Inferior parietal cortex (tissue), 1 donor: ENCODE results near the gene TLN1.

Experiments used
- DNase-seq: peaks from one replicate; pipeline ENCODE4 v3.0.0-alpha.2; 2016; ENCODE audit errors: extremely low spot score

The TLN1 gene, protein sequence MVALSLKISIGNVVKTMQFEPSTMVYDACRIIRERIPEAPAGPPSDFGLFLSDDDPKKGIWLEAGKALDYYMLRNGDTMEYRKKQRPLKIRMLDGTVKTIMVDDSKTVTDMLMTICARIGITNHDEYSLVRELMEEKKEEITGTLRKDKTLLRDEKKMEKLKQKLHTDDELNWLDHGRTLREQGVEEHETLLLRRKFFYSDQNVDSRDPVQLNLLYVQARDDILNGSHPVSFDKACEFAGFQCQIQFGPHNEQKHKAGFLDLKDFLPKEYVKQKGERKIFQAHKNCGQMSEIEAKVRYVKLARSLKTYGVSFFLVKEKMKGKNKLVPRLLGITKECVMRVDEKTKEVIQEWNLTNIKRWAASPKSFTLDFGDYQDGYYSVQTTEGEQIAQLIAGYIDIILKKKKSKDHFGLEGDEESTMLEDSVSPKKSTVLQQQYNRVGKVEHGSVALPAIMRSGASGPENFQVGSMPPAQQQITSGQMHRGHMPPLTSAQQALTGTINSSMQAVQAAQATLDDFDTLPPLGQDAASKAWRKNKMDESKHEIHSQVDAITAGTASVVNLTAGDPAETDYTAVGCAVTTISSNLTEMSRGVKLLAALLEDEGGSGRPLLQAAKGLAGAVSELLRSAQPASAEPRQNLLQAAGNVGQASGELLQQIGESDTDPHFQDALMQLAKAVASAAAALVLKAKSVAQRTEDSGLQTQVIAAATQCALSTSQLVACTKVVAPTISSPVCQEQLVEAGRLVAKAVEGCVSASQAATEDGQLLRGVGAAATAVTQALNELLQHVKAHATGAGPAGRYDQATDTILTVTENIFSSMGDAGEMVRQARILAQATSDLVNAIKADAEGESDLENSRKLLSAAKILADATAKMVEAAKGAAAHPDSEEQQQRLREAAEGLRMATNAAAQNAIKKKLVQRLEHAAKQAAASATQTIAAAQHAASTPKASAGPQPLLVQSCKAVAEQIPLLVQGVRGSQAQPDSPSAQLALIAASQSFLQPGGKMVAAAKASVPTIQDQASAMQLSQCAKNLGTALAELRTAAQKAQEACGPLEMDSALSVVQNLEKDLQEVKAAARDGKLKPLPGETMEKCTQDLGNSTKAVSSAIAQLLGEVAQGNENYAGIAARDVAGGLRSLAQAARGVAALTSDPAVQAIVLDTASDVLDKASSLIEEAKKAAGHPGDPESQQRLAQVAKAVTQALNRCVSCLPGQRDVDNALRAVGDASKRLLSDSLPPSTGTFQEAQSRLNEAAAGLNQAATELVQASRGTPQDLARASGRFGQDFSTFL (N-terminal part only)

DNA sequence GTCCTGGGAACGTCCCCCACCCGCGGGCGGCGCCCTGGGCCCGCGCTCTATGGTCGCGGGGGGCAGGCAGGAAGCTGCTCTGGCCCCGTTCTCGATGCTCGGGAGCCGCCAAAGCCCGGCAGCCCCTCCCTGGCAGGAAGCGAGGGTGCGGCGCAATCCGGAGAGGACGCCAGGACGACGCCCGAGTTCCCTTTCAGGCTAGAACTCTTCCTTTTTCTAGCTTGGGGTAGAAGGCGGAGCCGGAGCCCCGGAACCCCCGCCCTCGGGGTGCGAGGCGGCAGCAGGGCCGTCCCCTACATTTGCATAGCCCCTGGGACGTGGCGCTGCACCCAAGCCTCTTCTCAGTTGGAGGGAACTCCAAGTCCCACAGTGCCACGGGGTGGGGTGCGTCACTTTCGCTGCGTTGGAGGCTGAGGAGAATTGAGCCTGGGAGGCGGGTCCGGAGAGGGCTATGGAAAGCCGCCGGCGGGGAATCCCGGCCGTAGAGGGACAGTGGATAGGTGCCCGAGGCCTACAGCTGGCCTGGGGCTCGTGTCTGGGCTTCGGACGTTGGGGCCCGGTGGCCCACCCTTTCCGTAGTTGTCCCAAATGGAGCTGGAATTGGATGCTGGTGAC is at the start of gene TLN1, which contains the start of gene CREB3:
TSS of gene TLN1 (minus strand) at position 11 of the 615 bp plus-strand sequence. CDS start 6,501 bp downstream, outside the sequence.
TSS of gene CREB3 (plus strand) at position 482 of the 615 bp plus-strand sequence. CDS start at position 589, 107 bp downstream.
- peak; percentile 95 for DNase-seq

DNA sequence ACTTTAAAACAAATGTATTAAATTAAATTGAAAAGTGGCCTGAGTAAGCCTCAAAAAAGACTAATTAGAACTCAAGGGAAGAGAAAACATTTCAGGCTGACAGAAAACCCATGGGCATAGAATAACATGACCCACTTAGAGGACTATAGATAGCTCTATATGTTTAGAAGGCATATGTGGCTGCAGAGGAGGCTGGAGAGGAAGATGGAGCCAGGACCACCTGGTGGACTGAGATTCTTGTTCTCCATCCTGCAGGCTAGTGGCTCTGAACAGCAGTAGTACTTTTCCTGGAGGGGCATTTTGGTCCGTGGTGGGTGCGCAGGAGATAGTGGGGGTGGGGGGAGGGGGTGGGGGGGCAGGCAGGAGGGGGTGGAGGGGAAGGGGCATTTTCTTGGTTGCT is 49.1 kb upstream of the TLN1 start:
- no peak for DNase-seq

- no peak for DNase-seq
Measured at GRCh38 chr9:35778496-35778895, 46.5 kb upstream of the TLN1 start.

DNA sequence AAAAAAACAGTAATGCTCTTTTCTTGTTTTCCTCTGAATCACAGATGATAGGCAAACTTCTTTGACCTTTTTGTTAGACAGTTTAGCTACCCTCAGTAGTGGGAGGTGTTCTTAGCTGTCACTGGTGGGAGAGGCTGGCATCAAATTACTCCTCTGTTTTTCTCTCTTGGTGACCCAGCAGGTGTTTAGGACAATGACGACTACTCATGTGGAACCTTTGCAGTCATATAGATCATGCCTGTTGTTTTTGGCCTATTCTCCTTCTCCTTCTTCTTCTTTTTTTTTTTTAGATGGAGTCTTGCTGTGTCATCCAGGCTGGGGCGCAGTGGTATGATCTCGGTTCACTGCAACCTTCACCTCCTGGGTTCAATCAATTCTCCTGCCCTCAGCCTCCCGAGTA is 44.0 kb upstream of the TLN1 start:
- no peak for DNase-seq

DNA sequence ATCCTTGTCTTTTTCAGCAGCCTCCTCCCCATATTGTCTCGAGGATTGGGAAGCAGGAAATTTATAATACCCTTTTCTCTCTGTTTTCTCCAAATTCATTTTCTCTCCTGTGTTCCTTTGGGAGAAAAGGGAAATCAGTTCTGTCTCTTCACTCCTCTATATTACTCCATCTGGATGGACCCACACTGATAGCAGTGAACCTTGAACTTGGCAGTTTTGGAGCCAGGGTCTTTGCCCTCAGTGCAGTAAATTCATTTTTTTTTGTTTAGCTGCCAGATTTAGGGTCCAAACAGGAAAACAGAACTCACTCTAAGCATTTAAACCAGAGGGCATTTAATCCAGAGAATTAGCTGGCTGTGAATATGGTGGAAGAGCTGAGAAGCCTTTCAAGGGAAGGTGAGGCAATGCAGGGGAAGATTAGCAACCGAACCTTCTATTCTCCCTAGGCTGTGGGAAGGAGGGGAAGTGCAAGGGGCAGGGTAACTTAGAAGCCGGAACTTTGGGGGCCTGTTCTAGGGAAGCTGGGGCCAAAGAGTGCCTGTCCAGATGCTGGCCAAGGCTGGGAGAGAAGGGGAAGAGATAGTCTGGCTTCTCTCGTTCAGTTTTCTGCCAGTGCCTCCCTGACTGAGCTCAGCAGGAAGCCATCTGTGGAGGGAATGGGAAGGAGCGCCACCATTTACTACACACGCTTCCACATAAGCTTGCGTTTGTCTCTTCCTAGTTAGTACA is 43.1 kb upstream of the TLN1 start:
- DNase-seq = no peak

- DNase-seq = no peak
Measured at GRCh38 chr9:35771943-35772342, 39.9 kb upstream of the TLN1 start.

GRCh38 chr9:35771534-35771933 is 39.5 kb upstream of the TLN1 start:
- no peak for DNase-seq

DNA sequence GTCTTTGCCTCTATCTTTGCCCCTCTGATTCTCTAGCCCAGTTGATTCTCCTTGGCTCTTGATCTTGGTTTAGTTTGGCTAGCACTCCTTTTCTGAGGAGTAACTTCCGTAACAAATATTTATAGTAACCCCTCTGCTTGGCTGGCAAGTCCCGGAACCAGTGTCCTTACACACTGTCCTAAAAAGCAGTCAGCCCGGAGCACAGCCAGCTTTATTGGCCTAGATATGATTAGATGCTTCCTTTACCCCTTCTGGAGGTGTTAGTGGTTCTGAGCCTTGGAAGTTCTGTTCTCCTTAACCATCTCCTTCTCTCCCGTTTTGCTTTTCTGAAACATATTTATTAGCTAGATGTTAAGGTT is 39.1 kb upstream of the TLN1 start:
- DNase-seq = no peak

DNA sequence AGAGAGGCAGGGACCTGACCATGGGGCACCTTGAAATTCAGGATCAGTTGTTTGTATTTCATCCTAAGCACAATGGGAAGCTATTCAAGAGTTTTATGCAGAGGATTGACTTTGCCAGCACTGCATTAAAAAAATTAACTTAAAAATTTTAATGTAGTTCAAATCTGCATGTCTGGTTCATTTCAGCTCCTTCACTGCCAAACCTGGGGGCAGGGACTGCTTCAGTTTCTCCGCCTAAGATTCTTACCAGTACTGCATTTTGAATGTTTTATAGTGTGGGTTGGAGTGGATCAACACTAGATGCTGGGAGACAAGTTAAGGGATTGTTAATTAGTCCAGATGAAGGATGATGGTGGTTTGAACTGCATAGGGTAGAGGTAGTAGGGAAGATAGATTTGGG is 37.8 kb upstream of the TLN1 start:
- no peak for DNase-seq

- no peak for DNase-seq
Measured at GRCh38 chr9:35767458-35767857, 35.5 kb upstream of the TLN1 start.

DNA sequence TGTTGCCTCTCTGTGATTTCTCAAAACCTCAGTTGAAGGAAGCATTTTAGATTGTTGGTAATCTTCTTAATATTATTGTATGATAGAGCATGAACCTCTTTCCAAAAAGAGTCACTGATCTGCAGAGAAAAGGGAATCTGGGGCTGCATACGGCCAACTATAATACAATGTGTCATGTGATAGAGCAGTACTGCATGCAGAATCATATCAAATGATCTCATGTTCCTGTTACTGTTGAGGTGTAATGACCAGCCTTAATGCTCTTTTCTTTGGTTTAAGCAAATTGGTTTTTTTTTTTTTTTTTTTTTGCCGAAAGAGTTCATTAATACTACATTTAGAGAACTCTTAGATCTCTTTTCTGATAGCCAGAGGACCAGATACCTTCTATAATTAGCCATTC is 35.0 kb upstream of the TLN1 start:
- DNase-seq = no peak

DNA sequence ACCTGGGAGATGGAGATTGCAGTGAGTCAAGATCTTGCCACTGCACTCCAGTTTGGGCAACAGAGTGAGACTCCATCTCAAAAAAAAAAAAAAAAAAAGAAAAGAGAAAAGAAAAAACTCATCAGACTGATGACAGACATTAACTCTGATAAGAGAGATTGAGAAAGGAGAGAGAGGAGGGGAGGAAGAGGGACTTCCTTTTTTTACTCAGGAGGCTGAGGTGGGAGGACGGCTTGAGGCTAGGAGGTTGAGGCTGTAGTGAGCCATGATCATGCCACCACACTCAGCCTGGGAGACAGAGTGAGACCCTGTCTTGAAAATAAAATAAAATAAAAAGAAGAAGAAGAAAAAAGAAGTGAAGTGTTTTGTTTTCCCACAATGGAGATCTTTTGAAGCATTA is 31.8 kb upstream of the TLN1 start:
- no peak for DNase-seq

DNA sequence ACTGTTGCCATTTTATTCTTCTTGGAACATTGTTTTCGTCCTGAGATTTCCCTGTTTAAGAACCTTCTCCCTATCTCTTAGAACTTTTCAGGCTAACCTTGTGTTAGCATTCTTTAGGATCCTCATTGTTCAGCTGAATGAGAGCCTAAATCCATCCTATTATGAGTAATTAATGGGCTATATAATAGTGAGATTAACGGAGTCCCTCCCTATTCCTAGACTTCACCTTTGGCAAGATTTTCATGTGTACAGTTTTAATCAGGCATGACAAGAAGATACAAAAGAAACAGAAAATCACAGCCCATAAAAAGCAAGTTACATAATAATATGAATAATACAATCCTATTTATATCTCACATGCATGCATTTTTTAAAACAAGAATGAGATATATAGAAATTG is 31.2 kb upstream of the TLN1 start:
- DNase-seq = peak; percentile 29

DNA sequence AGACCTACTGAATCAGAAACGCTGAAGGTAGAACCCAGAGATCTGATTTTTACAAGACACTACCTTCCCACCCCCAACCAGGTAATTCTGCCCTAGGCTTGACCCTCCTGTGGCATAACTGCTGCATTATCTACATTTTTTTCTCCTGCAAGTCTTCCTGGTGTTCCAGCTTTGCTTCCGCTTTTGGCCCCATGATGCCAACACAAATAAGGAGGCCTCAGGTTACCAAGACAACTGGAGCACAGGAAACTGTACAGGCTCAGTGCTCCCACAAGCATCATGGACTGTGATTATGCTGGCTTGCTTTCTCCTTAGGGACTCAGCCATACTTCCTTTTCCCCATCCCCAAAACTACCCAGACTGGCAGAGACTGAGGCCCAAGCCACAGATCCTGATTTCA is 28.7 kb upstream of the TLN1 start:
- no peak for DNase-seq

- no peak for DNase-seq
Measured at GRCh38 chr9:35759795-35760194, 27.8 kb upstream of the TLN1 start.

DNA sequence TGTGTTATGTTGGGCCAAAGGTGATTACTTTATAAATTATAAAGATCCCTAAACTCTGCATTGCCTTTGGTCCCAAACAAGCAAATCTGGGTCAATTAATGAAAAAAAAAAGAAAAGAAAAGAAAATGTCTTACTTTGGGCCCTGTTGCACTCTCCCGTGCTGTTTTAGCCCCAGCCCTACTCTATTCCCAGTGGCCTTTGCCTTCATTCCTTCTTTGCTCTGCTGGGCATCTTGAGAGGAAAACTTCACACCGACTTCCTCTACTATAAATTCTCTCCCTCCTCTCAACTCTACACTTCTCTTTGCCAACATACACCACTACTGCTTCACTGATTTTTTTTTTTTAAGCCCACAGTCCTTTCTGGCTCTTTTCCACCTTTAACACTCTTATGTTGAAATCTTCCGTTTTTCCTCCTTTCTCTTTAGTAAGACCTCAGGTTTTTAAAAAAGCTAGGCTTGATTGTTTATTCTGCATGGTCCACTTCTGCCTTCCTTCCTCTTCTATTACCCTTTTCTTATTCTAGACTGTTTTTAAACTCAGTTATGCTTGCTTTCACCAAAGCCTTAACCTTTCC is 26.6 kb upstream of the TLN1 start:
- DNase-seq = no peak

DNA sequence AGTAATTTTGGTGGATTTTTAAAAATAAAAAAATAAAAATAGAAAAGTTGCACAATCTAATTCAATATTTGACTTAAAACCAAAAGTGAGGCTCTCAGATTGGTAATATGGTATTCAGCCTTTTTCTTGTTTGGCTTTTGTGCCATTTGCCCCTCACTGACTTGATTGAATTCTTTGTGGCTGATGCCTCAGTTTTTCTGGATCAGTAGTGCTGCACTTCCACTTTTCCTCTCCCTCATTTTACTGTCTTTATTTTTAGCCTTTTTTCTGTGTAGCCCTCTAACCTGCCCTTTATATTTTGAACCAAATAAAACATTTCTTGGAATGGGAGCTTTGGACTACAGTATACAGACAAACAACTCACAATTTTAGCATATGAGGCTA is 25.9 kb upstream of the TLN1 start:
- DNase-seq = no peak

- DNase-seq = no peak
Measured at GRCh38 chr9:35757226-35757891, 25.4 kb upstream of the TLN1 start.

- peak; percentile 48 for DNase-seq
Measured at GRCh38 chr9:35756275-35757225, 24.6 kb upstream of the TLN1 start.
